HT1080 (cell line): Measurements from ENCODE around the gene MYO5A. TPM values are rescaled to one million over a fixed set of nuclear protein-coding genes. Genes with fewer than 3 reads are reported as not detected.
"Not testable (repeated sequence)": the region's sequence is repeated elsewhere in the genome, so short reads cannot be mapped to it uniquely, and the experiment has no call there.

ENCODE experiments used
- DNase-seq: peaks from one replicate; pipeline ENCODE4 v3.0.0-alpha.2; 2015; ENCODE audit warnings: low read depth
- total RNA-seq: library from RNA; depleted of rRNA; stranded (reverse); fragments of >200 nt; shearing (Covaris generic); gene quantifications from 2 replicates; pipeline ENCODE4 v1.2.3, GENCODE V29; 2014

MYO5A gene
- total RNA-seq, 1 experiment from 2014 or later: 33.7 TPM

DNA sequence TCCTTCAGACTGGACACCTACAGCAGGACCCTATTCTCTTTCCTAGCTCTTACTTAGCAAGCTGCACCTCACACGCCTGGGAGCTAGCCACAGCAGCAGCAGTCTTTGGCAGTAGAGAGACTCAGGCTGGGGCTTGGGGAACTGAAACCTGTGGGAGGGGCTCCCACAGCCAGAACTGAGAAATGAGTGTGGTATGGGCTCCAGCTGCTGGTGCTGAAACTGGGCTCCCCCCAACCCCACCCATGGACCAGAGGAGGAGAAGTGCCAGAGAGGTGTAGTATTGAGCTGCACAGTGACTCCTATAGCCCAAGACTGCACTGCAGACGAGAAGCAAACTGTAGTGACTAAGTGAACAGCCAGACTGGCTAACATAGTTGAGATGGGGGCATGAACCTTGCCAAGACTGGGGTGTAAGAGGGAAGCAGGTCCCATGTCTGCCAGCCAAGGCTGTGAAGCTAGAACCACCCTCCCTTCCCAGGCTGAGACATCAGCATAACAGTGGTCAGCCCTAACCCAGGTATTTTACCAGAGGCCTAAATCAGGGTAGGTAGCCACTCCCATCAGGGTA lies 62.5 kb downstream of the MYO5A start:
- DNase-seq: no peak

DNA sequence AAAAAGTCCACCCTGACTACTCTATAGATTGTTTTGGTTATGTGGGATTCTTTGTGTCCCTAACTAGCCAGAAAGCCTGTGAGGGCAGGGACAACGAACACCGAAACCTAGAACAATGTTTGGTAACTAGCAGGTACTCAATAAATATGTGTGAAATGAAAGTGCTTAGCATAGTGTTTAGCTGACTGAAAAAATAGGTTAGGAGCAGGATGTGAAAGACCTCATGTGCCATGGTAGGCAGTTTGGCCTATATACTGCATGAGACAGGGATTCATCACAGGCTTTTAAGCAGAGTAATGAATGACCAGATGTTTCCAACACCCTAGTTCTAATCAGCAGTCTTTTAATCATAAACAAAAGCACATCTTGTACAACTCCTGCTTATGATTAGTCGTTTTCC lies 64.2 kb downstream of the MYO5A start:
- DNase-seq: no peak

DNA sequence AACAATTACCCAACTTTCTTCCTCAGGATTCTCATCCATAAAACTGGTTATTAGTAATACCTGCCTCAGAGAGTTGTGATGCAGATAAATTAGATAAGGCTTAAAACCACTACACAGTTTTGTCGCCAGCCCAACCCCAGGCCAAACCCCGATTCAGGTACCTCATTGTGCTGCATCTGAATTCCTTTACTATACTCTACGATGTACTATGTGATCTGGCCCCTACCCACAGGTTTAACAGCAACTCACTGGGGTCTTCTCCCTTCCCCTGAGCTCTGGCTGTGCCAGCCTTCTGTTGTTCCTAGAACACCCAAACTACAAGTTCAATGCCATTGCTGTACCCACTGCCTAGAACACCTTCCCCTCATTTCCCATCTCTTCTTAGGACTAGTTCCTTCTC lies 64.6 kb downstream of the MYO5A start:
- no peak for DNase-seq

DNA sequence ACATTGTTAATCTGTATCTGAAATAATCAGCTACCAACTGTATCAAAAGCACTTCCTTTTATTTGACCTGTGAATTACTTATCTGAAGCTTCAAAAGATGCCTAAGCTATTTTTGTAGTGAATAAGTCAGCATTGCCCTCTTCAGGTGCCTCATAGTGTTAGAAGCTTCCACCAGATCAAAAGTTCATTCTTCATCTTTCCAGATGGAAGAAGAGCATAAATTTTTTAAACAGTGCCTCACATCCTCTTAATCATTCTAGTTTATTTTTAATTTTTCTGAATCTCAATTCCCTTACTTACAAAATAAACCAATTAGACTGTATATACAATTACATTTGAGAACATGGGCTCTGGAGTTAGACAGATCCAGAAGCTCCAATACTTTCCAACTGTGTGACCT lies 65.0 kb downstream of the MYO5A start:
- DNase-seq: peak; percentile 33

DNA sequence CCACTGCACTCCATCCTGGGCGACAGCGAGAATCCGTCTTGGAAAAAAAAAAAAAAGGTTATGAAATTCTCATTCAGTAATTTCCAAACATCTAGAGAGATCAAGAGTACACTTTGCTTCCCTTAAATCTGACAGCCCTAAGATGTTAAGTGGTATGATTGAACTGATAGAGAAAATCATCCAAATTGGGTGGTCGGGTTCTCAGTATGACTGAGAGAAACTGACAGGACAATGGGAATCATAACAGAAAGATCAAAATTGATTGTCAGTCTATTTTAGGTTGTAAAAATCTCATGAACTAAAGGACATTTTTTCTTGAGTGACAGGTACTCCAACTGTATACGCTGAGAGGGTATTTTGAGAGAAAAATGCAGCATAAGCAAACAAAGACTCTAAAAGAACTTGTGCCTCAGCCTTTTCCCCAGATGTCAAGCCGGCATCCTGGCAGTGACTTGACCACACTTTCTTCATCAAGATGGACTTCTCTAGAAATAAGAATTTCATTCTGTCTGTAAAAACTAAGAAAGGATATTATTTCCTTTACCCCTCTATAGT lies 65.8 kb downstream of the MYO5A start:
- DNase-seq: no peak

DNA sequence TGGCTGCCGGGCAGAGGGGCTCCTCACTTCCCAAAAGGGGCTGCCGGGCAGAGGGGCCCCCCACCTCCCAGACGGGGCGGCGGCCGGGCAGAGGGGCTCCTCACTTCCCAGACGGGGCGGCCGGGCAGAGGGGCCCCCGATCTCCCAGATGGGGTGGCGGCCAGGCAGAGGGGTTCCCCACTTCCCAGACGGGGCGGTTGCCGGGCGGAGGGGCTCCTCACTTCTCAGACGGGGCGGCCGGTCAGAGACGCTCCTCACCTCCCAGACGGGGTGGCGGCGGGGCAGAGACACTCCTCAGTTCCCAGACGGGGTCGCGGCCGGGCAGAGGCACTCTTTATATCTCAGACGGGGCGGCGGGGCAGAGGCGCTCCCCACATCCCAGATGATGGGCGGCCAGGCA lies 69.0 kb downstream of the MYO5A start:
- DNase-seq: not testable (repeated sequence)

DNA sequence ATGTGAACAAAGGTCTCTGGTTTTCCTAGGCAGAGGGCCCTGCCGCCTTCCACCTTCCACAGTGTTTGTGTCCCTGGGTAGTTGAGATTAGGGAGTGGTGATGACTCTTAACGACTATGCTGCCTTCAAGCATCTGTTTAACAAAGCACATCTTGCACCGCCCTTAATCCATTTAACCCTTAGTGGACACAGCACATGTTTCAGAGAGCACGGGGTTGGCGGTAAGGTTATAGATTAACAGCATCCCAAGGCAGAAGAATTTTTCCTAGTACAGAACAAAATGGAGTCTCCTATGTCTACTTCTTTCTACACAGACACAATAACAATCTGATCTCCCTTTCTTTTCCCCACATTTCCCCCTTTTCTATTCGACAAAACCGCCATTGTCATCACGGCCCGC lies 69.4 kb downstream of the MYO5A start:
- DNase-seq: not testable (repeated sequence)

DNA sequence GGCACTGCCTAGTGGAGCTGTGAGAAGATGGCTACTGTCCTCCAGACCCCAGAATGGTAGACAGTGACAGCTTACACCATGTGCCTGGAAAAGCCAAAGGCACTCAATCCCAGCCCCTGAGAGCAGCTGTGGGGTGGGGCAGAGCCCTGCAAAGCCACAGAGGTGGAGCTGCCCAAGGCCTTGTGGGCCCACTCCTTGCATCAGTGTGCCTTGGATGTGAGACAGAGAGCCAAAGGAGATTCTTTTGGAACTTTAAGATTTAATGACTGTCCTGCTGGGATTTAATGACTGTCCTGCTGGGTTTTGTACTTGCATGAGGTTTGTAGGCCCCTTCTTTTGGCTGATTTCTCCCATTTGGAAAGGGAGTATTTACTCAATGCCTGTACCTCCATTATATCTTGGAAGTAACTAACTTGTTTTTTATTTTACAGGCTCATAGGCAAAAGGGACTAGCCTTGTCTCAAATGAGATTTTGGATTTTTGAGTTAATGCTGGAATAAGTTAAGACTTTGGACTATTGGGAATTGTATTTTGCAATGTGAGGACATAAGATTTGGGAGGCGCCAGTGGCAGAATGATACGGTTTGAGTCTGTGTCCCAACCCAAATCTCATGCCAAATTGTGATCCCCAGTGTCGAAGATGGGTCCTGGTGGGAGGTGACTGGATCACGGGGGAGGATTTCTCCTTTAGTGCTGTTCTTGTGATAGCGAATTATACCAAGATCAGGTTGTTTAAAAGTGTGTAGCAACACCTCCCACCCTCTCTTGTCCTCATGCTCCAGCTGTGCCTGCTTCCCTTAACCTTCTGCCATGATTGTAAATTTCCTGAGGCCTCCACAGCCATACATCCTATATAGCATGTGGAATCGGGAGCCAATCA lies 80.4 kb downstream of the MYO5A start:
- no peak for DNase-seq

DNA sequence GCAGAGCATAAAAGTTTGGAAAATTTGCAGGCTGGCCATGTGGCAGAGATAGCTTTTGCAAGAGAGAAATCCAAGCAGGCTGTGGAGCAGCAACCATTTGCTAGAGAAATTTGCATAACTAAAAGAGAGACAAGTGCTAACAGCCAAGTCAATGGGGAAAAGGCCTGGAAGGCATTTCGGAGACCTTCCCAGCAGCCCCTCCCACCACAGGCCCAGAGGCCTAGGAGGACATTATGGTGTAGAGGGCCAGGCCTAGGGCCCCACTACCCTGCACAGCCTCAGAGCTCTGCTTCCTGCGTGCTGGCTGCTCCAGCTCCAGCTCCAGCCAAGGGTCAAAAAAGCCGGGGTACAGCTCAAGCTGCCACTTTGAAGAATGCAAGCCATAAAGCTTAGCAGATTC lies 82.7 kb downstream of the MYO5A start:
- DNase-seq: no peak

DNA sequence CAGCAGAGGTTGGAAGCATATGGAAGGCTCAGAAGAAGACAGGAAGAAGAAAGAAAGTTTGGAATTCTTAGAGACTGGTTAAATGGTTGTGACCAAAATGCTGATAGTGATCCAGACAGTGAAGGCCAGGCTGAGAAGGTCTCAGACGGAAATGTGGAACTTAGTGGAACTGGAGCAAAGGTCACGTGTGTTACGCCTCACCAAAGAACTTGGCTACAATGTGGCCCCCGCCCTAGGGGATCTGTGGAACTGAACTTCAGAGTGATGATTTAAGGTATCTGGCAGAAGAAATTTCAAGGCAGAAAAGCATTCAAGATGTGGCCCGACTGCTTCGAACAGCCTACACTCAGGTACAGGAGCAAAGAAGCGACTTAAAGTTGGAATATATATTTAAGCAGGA lies 83.1 kb downstream of the MYO5A start:
- no peak for DNase-seq

DNA sequence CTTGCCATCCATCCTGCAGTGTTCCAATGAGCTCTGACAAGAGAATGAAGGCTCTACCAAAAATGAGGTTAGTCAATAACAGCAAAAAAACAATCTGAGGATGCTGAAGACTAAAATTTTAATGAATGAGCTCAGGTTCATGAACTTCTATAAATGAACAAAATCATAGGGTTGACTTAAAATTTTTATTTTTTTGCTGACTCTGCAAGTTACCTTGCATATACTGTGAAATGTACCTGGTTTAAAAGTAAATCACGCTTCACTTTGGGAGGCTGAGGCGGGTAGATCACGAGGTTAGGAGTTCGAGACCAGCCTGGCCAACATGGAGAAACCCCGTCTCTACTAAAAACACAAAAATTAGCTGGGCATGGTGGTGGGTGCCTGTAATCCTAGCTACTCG lies 85.5 kb downstream of the MYO5A start:
- DNase-seq: not testable (repeated sequence)

DNA sequence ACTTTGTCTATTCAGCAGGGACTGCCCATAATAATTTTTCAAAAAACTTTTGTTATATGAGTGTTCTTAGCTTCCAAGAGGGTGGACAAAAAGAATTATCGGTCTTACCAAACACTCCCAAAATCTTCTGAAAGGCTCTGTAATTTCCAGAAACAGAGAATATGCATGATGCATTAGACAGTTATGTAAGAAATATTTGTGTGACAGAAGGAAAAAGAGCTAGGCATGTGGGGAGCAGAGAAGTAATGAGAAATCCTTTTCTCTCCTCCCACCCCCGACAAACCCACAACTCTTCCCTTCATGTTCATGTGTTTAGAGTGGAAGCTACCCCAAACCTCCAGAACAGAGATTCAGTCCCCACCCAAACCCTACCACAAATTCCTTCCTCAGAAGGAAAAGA lies 86.8 kb downstream of the MYO5A start:
- no peak for DNase-seq

DNA sequence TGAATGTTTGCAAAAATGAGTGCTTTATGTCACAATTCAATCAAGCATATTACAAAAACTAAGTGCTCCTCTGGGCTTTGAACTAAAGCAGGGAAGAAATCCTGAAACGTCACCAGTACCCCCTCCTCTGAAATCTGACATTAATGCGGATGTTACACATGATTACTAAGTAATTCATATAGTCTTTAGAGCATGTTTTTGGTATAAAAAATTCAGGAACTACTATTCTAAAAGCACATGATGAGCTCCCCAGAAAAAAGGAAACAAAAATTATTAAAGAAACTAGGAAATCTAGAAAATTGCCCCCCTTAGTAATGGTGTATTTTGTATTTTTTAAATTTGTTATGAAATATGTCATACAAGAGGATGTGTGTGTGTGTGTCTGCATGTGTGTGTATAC lies 87.7 kb downstream of the MYO5A start:
- no peak for DNase-seq

DNA sequence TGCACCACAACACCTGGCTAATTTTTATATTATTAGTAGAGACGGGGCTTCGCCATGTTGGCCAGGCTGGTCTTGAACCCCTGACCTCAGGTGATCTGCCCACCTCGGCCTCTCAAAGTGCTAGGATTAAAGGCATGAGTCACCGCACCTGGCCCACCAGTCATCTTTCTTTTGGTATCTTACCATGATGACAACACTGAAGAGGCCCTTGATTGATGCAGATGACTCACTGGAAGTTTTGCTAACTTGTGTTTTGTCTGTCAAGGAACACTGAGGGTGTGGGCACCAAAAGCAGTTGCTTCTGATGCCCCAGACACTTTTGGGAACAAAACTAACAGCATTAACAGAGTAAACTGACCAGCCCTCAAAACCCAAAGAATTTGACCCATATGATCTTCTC lies 88.3 kb downstream of the MYO5A start:
- peak; percentile 87 for DNase-seq

DNA sequence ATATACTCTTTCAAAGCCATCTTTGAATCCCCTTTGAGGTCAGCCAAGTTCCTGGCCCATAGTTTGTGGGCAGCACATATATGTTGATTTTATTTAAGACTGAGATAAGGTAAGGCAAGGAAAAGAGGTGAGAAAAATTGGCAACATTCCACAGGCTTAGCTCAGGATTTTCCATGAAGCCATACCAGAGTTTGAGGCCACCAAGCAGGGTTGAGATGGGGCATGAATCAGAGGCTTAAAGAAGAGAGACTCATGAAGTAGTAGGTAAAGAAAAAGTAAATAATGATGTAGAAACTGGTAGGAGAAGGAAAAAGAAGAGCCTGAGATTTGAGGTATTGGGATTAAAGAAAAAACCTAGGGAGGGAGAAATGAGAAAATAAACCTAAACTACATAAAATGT lies 89.2 kb downstream of the MYO5A start:
- peak; percentile 28 for DNase-seq

DNA sequence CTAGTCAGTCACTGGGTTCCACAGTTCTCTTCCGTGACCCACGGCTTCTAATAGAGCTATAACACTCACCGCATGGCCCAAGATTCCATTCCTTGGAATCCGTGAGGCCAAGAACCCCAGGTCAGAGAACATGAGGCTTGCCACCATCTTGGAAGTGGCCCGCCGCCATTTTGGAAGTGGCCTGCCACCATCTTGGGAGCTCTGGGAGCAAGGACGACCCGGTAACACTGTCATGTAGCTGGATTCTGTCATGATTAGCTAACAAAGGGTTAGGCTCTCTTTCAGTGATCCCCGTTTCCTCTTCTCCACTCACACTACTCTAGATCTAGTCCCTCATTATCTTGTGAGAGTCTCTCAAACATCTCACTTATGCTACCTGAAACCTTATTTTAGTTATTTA lies 89.6 kb downstream of the MYO5A start:
- DNase-seq: not testable (repeated sequence)

DNA sequence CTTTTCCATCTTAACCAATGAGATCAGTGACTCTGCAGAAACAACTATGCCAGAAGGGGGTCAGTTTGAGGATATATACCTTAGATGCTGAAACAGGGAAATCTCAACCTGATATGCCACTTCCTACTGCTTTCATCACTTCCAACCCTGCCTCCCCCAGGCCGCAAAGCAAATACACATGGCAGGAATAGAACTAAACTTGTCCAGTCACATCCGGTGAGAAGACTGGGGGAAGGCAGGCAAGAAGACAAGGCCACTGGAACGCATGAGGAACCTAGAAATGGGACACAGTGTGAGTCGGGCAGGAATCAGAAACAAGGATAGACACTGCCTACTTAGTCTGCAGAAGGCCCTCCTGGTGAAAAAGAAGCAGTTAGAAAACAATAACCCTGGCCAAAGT lies 90.6 kb downstream of the MYO5A start:
- DNase-seq: peak; percentile 94

DNA sequence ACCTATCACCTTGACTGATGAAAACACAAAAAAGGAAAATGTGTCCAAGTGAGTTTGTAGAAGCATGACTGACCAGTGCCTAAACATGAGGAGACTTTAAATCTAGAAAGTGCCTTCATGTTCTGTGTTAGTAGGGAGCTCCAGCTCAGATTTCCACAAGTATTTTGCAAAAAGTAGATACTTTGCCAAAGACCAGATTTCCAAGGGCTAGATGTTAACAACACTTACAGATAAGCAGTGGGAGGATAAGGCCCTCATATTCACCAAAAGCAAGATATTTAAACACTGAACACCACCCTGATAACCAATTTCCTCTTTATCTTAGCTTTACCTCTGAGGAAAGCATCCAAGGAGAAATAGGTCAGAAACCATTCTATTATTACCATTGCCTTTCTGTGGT lies 91.0 kb downstream of the MYO5A start:
- DNase-seq: no peak

DNA sequence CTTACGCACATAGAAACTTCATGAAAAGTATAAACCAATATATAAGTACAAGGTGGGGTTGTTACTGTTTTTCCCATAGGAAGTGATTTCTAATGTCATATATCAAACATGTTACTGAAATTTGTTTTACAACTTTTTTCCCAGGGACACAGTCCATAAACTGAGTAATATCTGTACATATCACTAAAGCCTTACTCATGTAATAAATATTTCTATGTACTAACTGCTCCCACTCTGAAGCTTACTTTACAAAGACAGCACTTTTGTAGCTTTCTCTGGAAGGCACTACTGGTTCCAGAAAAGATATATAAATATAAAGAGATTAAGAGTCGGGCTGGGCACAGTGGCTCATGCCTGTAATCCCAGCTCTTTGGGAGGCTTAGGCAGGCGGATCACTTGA lies 91.7 kb downstream of the MYO5A start:
- DNase-seq: no peak

DNA sequence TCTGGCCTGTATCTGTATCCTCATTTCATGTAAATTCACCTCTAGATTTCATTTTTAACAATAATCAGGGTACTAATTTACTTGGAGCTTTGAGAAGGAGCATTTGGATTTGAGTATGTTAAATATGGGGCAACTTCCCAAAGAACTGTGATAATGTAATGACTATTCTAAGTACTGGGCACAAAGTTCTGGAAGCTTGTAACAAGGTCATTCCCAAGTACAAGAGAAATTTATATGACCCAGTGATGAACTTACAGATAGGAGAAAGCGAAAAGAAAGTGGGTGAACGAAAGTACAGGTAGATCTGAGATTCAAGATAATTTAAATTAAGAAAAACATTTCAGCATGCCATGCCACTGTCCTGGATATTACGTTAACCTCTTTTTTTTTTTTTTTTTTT lies 93.8 kb downstream of the MYO5A start:
- no peak for DNase-seq

DNA sequence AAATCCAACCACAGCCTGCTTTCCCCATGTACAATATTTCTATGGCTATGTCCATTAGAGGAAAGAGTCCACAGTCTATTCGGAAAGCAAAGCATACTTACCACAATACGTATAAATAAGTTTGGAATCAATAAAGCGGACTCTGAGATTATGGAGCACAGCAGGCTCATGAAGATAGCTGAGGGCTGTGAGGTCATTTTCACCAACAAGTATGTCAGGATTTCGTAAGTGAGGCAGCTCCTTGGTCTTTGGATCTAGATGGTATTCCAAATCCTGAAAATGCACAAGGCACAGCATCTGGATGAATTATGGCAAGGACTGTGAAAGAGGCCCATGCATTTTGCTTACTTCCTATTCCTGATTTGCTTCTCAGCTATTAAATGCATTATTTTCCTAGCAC lies 100.4 kb downstream of the MYO5A start:
- no peak for DNase-seq

DNA sequence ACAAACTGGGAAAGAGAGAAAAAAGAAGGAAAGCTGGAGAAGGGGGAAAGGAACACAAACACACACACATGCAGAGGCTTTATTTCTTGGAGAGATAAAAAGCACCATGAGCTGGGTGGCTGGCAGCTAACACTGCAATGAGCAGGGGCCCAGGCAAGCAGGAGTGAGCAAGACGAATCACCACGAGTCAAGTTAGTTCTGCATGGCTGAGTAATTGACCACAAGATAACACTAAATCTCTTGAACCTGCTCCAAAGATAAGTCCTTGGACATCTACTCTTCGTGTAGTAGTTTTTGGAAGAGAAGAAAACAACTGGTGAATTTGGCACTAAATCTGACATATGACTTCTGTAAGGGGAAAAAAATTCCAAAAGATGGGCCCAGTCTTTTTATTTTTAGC lies 100.9 kb downstream of the MYO5A start:
- DNase-seq: peak; percentile 69

DNA sequence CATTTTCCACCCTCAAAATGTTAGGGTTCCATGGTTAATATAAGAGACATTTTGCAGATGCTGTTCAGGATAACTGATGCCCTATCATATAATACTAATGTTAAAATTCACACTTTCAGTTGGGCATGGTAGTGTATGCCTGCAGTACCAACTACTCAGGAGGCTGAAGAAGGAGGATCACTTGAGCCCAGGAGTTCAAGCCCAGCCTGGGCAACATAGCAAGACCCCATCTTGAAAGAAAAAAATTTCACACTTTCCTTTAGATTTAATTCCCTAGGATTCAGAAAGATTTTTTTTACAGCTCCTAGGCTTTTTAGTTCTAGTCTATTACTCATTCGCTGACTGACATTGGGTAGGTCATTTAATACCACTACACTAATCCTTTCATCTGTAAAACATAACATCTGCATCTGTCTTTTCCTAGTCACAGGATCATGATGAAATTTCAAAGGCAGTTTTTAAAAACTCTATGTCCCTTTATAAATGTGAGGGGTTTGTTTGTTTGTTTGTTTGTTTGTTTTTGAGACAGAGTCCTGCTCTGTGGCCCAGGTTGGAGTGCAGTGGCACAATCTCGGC lies 103.7 kb downstream of the MYO5A start:
- no peak for DNase-seq
